Natural killer cell (primary cell): Measurements from ENCODE around the gene TMEM255B. TPM values are rescaled to one million over a fixed set of nuclear protein-coding genes. Genes with fewer than 3 reads are reported as not detected.

Experiments
- ATAC-seq, 3 donors: fragments of 150-1000 bp in 2 of 3; fragments of 200-7000 bp in 1 of 3; cut with Tn5 transposase; 1 replicate in 1 of 3; 2 replicates in 2 of 3; pipeline ENCODE4 v1.10.0; 2021; ENCODE audit warnings: mild to moderate bottlenecking in 2 of 3, moderate library complexity in 2 of 3
- DNase-seq, 2 donors: peaks; one replicate each; pipeline versions ENCODE4 v3.0.0 to v3.0.0-alpha.2; 2013 to 2021; ENCODE audit warnings: mixed read lengths in 1 of 2
- H3K27ac ChIP-seq: one replicate; pipeline ENCODE4 v1.5.1; 2013; ENCODE audit warnings: mild to moderate bottlenecking, low read length
- H3K27me3 ChIP-seq: one replicate; pipeline ENCODE4 v1.6.1; 2013; ENCODE audit warnings: low read length; ENCODE audit not compliant: control insufficient read depth, insufficient read depth
- H3K36me3 ChIP-seq: one replicate; pipeline ENCODE4 v1.6.1; 2013; ENCODE audit warnings: low read length; ENCODE audit not compliant: control insufficient read depth, insufficient read depth
- H3K4me1 ChIP-seq: one replicate; pipeline ENCODE4 v1.6.1; 2013; ENCODE audit warnings: low read length; ENCODE audit not compliant: control insufficient read depth, insufficient read depth
- H3K4me3 ChIP-seq: one replicate; pipeline ENCODE4 v1.5.1; 2013; ENCODE audit warnings: low read length
- H3K9me3 ChIP-seq: one replicate; pipeline ENCODE4 v1.6.1; 2013; ENCODE audit warnings: low read length; ENCODE audit not compliant: control insufficient read depth, insufficient read depth
- H3K27ac Mint-ChIP-seq, 2 donors: one replicate each; pipeline ENCODE4 v1.8.0; 2022; ENCODE audit warnings: mild to moderate bottlenecking in 2 of 2, mixed read lengths in 2 of 2, moderate library complexity in 1 of 2
- H3K27me3 Mint-ChIP-seq, 2 donors: one replicate each; pipeline ENCODE4 v1.8.0; 2022; ENCODE audit warnings: low read depth in 2 of 2, mixed read lengths in 2 of 2
- H3K36me3 Mint-ChIP-seq: one replicate; pipeline ENCODE4 v1.8.0; 2022; ENCODE audit warnings: mixed read lengths
- H3K4me1 Mint-ChIP-seq, 2 donors: one replicate each; pipeline ENCODE4 v1.8.0; 2022; ENCODE audit warnings: mixed read lengths in 2 of 2
- H3K4me3 Mint-ChIP-seq: one replicate; pipeline ENCODE4 v1.8.0; 2022; ENCODE audit warnings: mild to moderate bottlenecking, moderate library complexity, mixed read lengths
- H3K9me3 Mint-ChIP-seq, 2 donors: one replicate each; pipeline ENCODE4 v1.8.0; 2022; ENCODE audit warnings: mixed read lengths in 2 of 2
- WGBS: methylation state at CpG from one replicate; pipeline ENCODE4 v1.1.7; 2013; ENCODE audit warnings: missing lambda C conversion rate; ENCODE audit not compliant: insufficient coverage; 5-methylcytosine and 5-hydroxymethylcytosine counted together
- intact Hi-C: fragments of 100-400 bp; cut with micrococcal nuclease; formaldehyde crosslinking; loops from one replicate; pipeline ENCODE4 v1.14.2; 2022
- total RNA-seq, 4 donors: library from RNA; stranded (reverse); fragments of 120-200 nt in 1 of 4; gene quantifications; one replicate each; pipeline versions ENCODE4 v1.2.3 to v1.2.4, GENCODE V29; 2013 to 2022
- TF ChIP-seq, protein P1 (sequence below): fragments of 200-600 bp; IDR thresholded peaks from one replicate; pipeline ENCODE4 v1.8.0; 2022; ENCODE audit warnings: antibody characterized with exemption

TMEM255B gene
- total RNA-seq, 3 donors from 2014 or later (not counting 1 experiment from before 2014, with no cell fraction given) = 0.38 to 3.0 (median 1.0) TPM

DNA sequence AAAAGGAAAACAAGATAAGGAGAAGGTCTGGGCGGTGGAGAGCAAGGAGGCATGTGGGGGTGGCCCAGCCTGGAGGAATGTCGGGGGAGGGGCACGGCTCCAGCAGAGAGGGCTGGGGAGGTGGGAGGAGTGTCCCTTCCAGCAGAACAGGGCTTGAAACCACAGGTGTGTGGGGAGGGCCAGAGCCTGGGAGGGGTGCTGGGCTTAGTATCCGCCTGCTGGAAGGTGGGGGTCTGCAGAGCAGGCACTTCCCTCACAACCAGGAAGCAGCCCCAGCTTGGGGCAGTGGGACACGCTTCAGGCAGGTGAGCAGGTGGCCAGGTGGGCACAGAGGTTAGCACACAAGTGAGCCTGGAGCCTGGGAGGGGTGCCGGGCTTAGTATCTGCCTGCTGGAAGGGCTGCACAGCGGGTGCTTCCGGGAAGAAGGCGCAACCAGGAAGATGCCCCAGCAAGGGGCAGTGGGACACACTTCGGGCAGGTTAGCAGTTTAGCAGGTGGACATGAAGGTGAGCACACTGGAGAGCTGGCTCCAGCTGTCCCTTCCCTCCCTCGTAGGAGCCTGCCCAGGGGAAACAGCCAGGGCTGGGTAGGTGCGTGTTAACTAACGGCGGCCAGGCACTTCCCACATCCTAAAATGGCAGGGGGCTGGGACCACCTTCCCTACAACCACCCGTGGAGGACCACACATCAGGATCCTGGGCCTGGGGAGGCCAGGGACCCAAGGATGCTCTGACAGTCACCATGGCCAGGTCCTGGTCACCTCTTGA is 101.8 kb downstream of the TMEM255B start:
- Histone ChIP-seq H3K4me3 (no peak overlapping the region), H3K27ac (no peak overlapping the region), H3K36me3 (no peaks in the 10 kb centered on the region), H3K4me1 (peaks cover 20% of the 10 kb centered on the region), H3K27me3 (peaks cover 23% of the 10 kb centered on the region), H3K9me3 (no peaks in the 10 kb centered on the region)
- Mint-ChIP-seq H3K9me3 (no peaks in the 10 kb centered on the region), H3K36me3 (no peaks in the 10 kb centered on the region), H3K4me1 (peaks cover 5 to 19% of the 10 kb centered on the region in 2 donors), H3K27me3 (peaks cover 32 to 35% of the 10 kb centered on the region in 2 donors), H3K4me3 (no peak overlapping the region), H3K27ac (no peak overlapping the region)
- ATAC-seq (no peak), DNase-seq (peak in 1 of 2 donors; percentile 12)
- TF ChIP-seq, protein P1, sequence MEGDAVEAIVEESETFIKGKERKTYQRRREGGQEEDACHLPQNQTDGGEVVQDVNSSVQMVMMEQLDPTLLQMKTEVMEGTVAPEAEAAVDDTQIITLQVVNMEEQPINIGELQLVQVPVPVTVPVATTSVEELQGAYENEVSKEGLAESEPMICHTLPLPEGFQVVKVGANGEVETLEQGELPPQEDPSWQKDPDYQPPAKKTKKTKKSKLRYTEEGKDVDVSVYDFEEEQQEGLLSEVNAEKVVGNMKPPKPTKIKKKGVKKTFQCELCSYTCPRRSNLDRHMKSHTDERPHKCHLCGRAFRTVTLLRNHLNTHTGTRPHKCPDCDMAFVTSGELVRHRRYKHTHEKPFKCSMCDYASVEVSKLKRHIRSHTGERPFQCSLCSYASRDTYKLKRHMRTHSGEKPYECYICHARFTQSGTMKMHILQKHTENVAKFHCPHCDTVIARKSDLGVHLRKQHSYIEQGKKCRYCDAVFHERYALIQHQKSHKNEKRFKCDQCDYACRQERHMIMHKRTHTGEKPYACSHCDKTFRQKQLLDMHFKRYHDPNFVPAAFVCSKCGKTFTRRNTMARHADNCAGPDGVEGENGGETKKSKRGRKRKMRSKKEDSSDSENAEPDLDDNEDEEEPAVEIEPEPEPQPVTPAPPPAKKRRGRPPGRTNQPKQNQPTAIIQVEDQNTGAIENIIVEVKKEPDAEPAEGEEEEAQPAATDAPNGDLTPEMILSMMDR = no peak
- WGBS = 84% methylated on average over 15 of the region's 15 CpGs
- intact Hi-C loops = no loop called here

DNA sequence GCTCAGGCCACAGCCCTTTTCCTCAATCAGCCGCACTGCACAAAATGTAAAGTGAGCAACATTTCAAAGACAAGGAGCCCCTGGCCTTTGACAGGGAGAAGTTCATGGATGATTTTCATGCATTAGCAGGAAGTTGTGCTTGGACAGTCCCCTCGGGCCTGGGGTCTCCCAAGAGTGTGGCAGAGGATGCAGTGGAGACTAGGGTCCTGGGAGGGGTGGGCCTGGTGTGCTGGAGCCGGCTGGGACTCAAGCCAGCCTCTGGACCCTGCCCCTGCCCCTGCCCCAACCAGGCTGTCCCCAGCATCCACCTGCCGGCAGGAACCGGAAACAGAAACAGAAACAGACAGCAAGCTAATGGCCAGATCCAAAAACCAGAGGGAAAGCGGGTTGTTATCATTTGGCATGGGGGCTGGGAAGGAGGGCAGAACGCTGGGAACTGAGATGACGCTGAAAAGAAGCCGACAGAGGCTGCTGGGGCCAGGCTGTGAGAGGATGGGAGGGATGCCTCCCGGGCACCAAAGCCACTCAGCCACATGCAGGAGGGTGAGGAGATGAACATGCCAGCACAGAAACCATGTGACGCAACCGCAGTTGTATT is 102.5 kb downstream of the TMEM255B start:
- no peak overlapping the region for H3K27ac Mint-ChIP-seq
- no peak for DNase-seq
- H3K4me1 Mint-ChIP-seq = peaks cover 5 to 16% of the 10 kb centered on the region in 2 donors
- peak overlapping the region; percentile 68 for H3K4me3 Mint-ChIP-seq
- H3K27me3 ChIP-seq = peaks cover 23% of the 10 kb centered on the region
- no peaks in the 10 kb centered on the region for H3K9me3 Mint-ChIP-seq
- no peak for ATAC-seq
- H3K4me3 ChIP-seq = no peak overlapping the region
- peaks cover 20% of the 10 kb centered on the region for H3K4me1 ChIP-seq
- H3K36me3 Mint-ChIP-seq = no peaks in the 10 kb centered on the region
- H3K9me3 ChIP-seq = no peaks in the 10 kb centered on the region
- WGBS = 82% methylated on average over 10 of the region's 12 CpGs
- H3K27ac ChIP-seq = no peak overlapping the region
- TF ChIP-seq, protein P1 = no peak
- H3K36me3 ChIP-seq = no peaks in the 10 kb centered on the region
- H3K27me3 Mint-ChIP-seq = peaks cover 31 to 38% of the 10 kb centered on the region in 2 donors
- intact Hi-C loops = no loop called here

GRCh38 chr13:113862191-113862930 is 103.3 kb downstream of the TMEM255B start:
- no peak for ATAC-seq
- H3K36me3 Mint-ChIP-seq = no peaks in the 10 kb centered on the region
- Histone ChIP-seq H3K4me1 (peaks cover 20% of the 10 kb centered on the region), H3K4me3 (no peak overlapping the region), H3K9me3 (no peaks in the 10 kb centered on the region), H3K27me3 (peaks cover 23% of the 10 kb centered on the region), H3K27ac (no peak overlapping the region), H3K36me3 (no peaks in the 10 kb centered on the region)
- peak in 1 of 2 donors; percentile 13 for DNase-seq
- peaks cover 31 to 39% of the 10 kb centered on the region in 2 donors for H3K27me3 Mint-ChIP-seq
- H3K4me3 Mint-ChIP-seq = peak overlapping the region; percentile 68
- H3K9me3 Mint-ChIP-seq = no peaks in the 10 kb centered on the region
- intact Hi-C loops = no loop called here
- 76% methylated on average over 31 of the region's 31 CpGs for WGBS
- no peak overlapping the region for H3K27ac Mint-ChIP-seq
- TF ChIP-seq, protein P1 = no peak
- H3K4me1 Mint-ChIP-seq = peaks cover 5 to 16% of the 10 kb centered on the region in 2 donors
